SK-N-SH (cell line): ENCODE results near the gene OSBP2. TPM values are rescaled to one million over a fixed set of nuclear protein-coding genes. Genes with fewer than 3 reads are reported as not detected.

Experiments used
- CTCF ChIA-PET: fragments of 300-600, 350-600 bp; formaldehyde crosslinking; extraction: SDS; loops from one replicate; lab custom pipeline; 2021; lab: Yijun Ruan, JAX
- POLR2A ChIA-PET: fragments of 350-600 bp; sonication (Branson Sonifier 250); formaldehyde crosslinking; extraction: SDS; loops from one replicate; lab custom pipeline; 2020; ENCODE audit warnings: antibody characterized with exemption, inconsistent platforms; lab: Yijun Ruan, JAX
- DNase-seq: peaks from one replicate; pipeline ENCODE4 v3.0.0; 2012
- H2AFZ ChIP-seq: fragments of 200-600 bp; sonication (generic); 2 replicates; pipeline ENCODE4 v1.8.1; 2016; ENCODE audit warnings: antibody characterized with exemption, mild to moderate bottlenecking, low read depth
- H3F3A ChIP-seq: fragments of 200-600 bp; sonication (generic); replicated peaks from 2 replicates; pipeline ENCODE3; 2016; ENCODE audit warnings: antibody characterized with exemption, mild to moderate bottlenecking; ENCODE audit not compliant: insufficient read depth
- H3K27ac ChIP-seq, 2 experiments: fragments of 200-500 bp in 1 of 2; fragments of 200-600 bp in 1 of 2; sonication (Bioruptor generic) in 1 of 2; sonication (generic), shearing (Covaris generic) in 1 of 2; 2 replicates each; pipeline versions ENCODE4 v1.5.1 to v1.6.1; 2014 to 2016; ENCODE audit warnings: low read depth in 2 of 2, inconsistent platforms in 1 of 2, low read length in 1 of 2, mild to moderate bottlenecking in 1 of 2, mixed read lengths in 1 of 2
- H3K27me3 ChIP-seq: fragments of 200-600 bp; sonication (generic), shearing (Covaris generic); 2 replicates; pipeline ENCODE4 v1.6.1; 2016; ENCODE audit warnings: mixed run types; ENCODE audit not compliant: insufficient read depth
- H3K36me3 ChIP-seq, 2 experiments: fragments of 200-500 bp in 1 of 2; fragments of 200-600 bp in 1 of 2; sonication (Bioruptor generic) in 1 of 2; sonication (generic) in 1 of 2; replicated peaks in 1 of 2; 2 replicates each; pipeline versions ENCODE3 to v1.5.1; 2014 to 2016; ENCODE audit warnings: low read length in 1 of 2, mild to moderate bottlenecking in 1 of 2; ENCODE audit not compliant: insufficient read depth in 2 of 2, control insufficient read depth in 1 of 2
- H3K4me1 ChIP-seq, 2 experiments: fragments of 200-500 bp in 1 of 2; fragments of 200-600 bp in 1 of 2; sonication (Bioruptor generic) in 1 of 2; sonication (generic), shearing (Covaris generic) in 1 of 2; 2 replicates each; pipeline versions ENCODE4 v1.5.1 to v1.6.1; 2014 to 2016; ENCODE audit warnings: low read depth in 1 of 2, low read length in 1 of 2, mixed run types in 1 of 2; ENCODE audit not compliant: insufficient read depth in 2 of 2, control insufficient read depth in 1 of 2
- H3K4me2 ChIP-seq: fragments of 200-600 bp; sonication (generic), shearing (Covaris generic); 2 replicates; pipeline ENCODE4 v1.6.1; 2017; ENCODE audit warnings: mixed run types
- H3K4me3 ChIP-seq, 2 experiments: fragments of 200-500 bp in 1 of 2; fragments of 200-600 bp in 1 of 2; sonication (Bioruptor generic) in 1 of 2; sonication (generic), shearing (Covaris generic) in 1 of 2; 2 replicates each; pipeline versions ENCODE4 v1.5.1 to v1.8.1; 2014 to 2016; ENCODE audit warnings: low read depth in 2 of 2, inconsistent platforms in 1 of 2, low read length in 1 of 2, mild to moderate bottlenecking in 1 of 2, mixed read lengths in 1 of 2, moderate library complexity in 1 of 2
- H3K79me2 ChIP-seq: fragments of 200-600 bp; sonication (generic); 2 replicates; pipeline ENCODE4 v1.8.1; 2017; ENCODE audit warnings: mild to moderate bottlenecking; ENCODE audit not compliant: insufficient read depth
- H3K9ac ChIP-seq: fragments of 200-600 bp; sonication (generic); 2 replicates; pipeline ENCODE4 v1.6.1; 2017; ENCODE audit warnings: mixed run types
- H3K9me2 ChIP-seq: fragments of 200-600 bp; sonication (generic); 2 replicates; pipeline ENCODE4 v1.6.1; 2017; ENCODE audit warnings: mixed run types
- H3K9me3 ChIP-seq: fragments of 200-600 bp; sonication (generic); 2 replicates; pipeline ENCODE4 v1.6.1; 2017; ENCODE audit warnings: mixed run types, mild to moderate bottlenecking, moderate library complexity
- H4K20me1 ChIP-seq: fragments of 200-600 bp; sonication (generic); 2 replicates; pipeline ENCODE4 v1.6.1; 2017; ENCODE audit warnings: mild to moderate bottlenecking, mixed run types; ENCODE audit not compliant: insufficient read depth
- ELF1 ChIP-seq: IDR thresholded peaks from 2 replicates; pipeline ENCODE4 v1.4.0; 2012
- EP300 ChIP-seq, 2 experiments: IDR thresholded peaks; 2 replicates each; pipeline versions ENCODE4 v1.4.0 to v1.6.1; 2012; ENCODE audit warnings: borderline replicate concordance in 1 of 2, low read depth in 1 of 2, low read length in 1 of 2
- FOXM1 ChIP-seq: IDR thresholded peaks from 2 replicates; pipeline ENCODE4 v1.4.0; 2012; ENCODE audit warnings: low read depth, mild to moderate bottlenecking
- GABPA ChIP-seq: IDR thresholded peaks from 2 replicates; pipeline ENCODE4 v1.4.0; 2012; ENCODE audit warnings: low read depth, mild to moderate bottlenecking
- GATA2 ChIP-seq: sonication (generic); formaldehyde crosslinking; IDR thresholded peaks from 2 replicates; pipeline ENCODE4 v1.5.0; 2020; ENCODE audit warnings: mild to moderate bottlenecking, missing genetic modification reagents
- JUND ChIP-seq: IDR thresholded peaks from 2 replicates; pipeline ENCODE4 v1.4.0; 2012
- MEF2A ChIP-seq: IDR thresholded peaks from 2 replicates; pipeline ENCODE4 v1.4.0; 2012; ENCODE audit warnings: low read depth, borderline replicate concordance
- MXI1 ChIP-seq: IDR thresholded peaks from 2 replicates; pipeline ENCODE4 v1.6.1; 2012; ENCODE audit warnings: mild to moderate bottlenecking, low read depth, low read length, improper control_type of control experiment
- NFIC ChIP-seq: IDR thresholded peaks from 2 replicates; pipeline ENCODE4 v1.4.0; 2012; ENCODE audit warnings: borderline replicate concordance
- PBX3 ChIP-seq: IDR thresholded peaks from 2 replicates; pipeline ENCODE4; 2012
- RAD21 ChIP-seq: IDR thresholded peaks from 2 replicates; pipeline ENCODE4 v1.6.1; 2012; ENCODE audit warnings: mild to moderate bottlenecking, low read length
- RCOR1 ChIP-seq: fragments of 150-350 bp; IDR thresholded peaks from 2 replicates; pipeline ENCODE4 v1.6.1; 2017; ENCODE audit warnings: antibody characterized with exemption, low read length
- REST ChIP-seq: IDR thresholded peaks from 2 replicates; pipeline ENCODE4 v1.6.1; 2012; ENCODE audit warnings: mild to moderate bottlenecking, low read depth, low read length, moderate library complexity
- RFX5 ChIP-seq: IDR thresholded peaks from 2 replicates; pipeline ENCODE4 v1.6.1; 2012; ENCODE audit warnings: mild to moderate bottlenecking, improper control_type of control experiment, low read length
- RXRA ChIP-seq: IDR thresholded peaks from 2 replicates; pipeline ENCODE4 v1.4.0; 2012; ENCODE audit warnings: low read depth, mild to moderate bottlenecking, borderline replicate concordance
- SIN3A ChIP-seq: IDR thresholded peaks from 2 replicates; pipeline ENCODE4 v1.6.1; 2012; ENCODE audit warnings: low read depth, mild to moderate bottlenecking, low read length, moderate library complexity, borderline replicate concordance
- TAF1 ChIP-seq: IDR thresholded peaks from 2 replicates; pipeline ENCODE4 v1.6.1; 2012; ENCODE audit warnings: low read depth, mild to moderate bottlenecking, low read length, moderate library complexity, borderline replicate concordance
- USF1 ChIP-seq: IDR thresholded peaks from 2 replicates; pipeline ENCODE4 v1.4.0; 2012; ENCODE audit warnings: low read depth, borderline replicate concordance
- USF2 ChIP-seq: fragments of 150-350 bp; IDR thresholded peaks from 2 replicates; pipeline ENCODE4 v1.6.1; 2017; ENCODE audit warnings: antibody characterized with exemption, low read length, low read depth, borderline replicate concordance
- ZBTB33 ChIP-seq: IDR thresholded peaks from 2 replicates; pipeline ENCODE4 v1.4.0; 2012; ENCODE audit warnings: low read depth, borderline replicate concordance
- WGBS: methylation state at CpG from one replicate; pipeline ENCODE4 v1.1.6; 2017; ENCODE audit warnings: low lambda C conversion rate; 5-methylcytosine and 5-hydroxymethylcytosine counted together
- polyA plus RNA-seq, 3 experiments: library from polyadenylated mRNA; depleted of rRNA; stranded (reverse); fragments of >200 nt; gene quantifications; 2 replicates each; pipeline ENCODE4 v1.2.3, GENCODE V29; 2012

OSBP2 gene
- polyA plus RNA-seq, 1 of the 3 experiments (the other 2 are of a cell fraction), result 3.1 TPM

GRCh38 chr22:30667107-30667493, 27.6 kb upstream of the OSBP2 start:
- Histone ChIP-seq H3K9me2 (no peaks in the 10 kb centered on the region), H3K4me2 (peak overlapping the region; percentile 74), H3K4me3 (peak overlapping the region; percentile 65 to 71), H4K20me1 (no peaks in the 10 kb centered on the region), H3K79me2 (peaks cover 16% of the 10 kb centered on the region; the same call in 1 of the 2 replicates), H3F3A (no peaks in the 10 kb centered on the region), H3K27me3 (no peaks in the 10 kb centered on the region), H3K36me3 (peaks cover 0 to 4% of the 10 kb centered on the region in 2 experiments), H3K27ac (peak overlapping the region; percentile 51 to 73; a peak in 3 of 4 replicates), H3K9me3 (no peaks in the 10 kb centered on the region), H2AFZ (peak overlapping the region; percentile 96; the same call in 1 of the 2 replicates), H3K4me1 (peaks cover 0 to 12% of the 10 kb centered on the region in 2 experiments; a peak in 2 of 4 replicates), H3K9ac (peak overlapping the region; percentile 70)
- POLR2A ChIA-PET, result interaction anchor here (0.5 to 1.4 kb wide), 3 partner anchors 15 to 39 kb away, joined by 4 read pairs; no protein-coding TSS in a partner anchor
- TF ChIP-seq SIN3A, result no peak
- no peak for TF ChIP-seq USF1
- TF ChIP-seq FOXM1, result no peak
- TF ChIP-seq GABPA, result no peak
- TF ChIP-seq EP300 (IDR thresholded peaks at IDR 0.05; ENCODE audit: borderline replicate concordance in 1 of 2, low read depth in 1 of 2, low read length in 1 of 2), result no peak
- TF ChIP-seq REST, result no peak
- no peak for TF ChIP-seq RAD21
- no peak for TF ChIP-seq GATA2
- no peak for TF ChIP-seq ZBTB33
- TF ChIP-seq JUND, result no peak
- TF ChIP-seq NFIC, result no peak
- TF ChIP-seq RFX5, result no peak
- TF ChIP-seq RXRA, result no peak
- no peak for TF ChIP-seq PBX3
- TF ChIP-seq ELF1, result no peak
- TF ChIP-seq USF2, result no peak
- no peak for TF ChIP-seq TAF1
- no peak for TF ChIP-seq MEF2A
- no peak for TF ChIP-seq MXI1
- TF ChIP-seq RCOR1, result no peak
- DNase-seq, result no peak
- WGBS, result 9% methylated on average over 13 of the region's 18 CpGs
- CTCF ChIA-PET, result interaction anchor here (0.8 to 2.6 kb wide), 9 partner anchors 9 to 224 kb away, joined by 3 to 13 read pairs (median 4); partner anchors contain the start of gene OSBP2
